Measurements from ENCODE around the gene LYZL6.
A peak's percentile ranks its signal among the peaks of the same experiment; 100 is the strongest.
"Not testable (repeated sequence)": the region's sequence is repeated elsewhere in the genome, so short reads cannot be mapped to it uniquely, and the experiment has no call there.

Gene LYZL6

DNA sequence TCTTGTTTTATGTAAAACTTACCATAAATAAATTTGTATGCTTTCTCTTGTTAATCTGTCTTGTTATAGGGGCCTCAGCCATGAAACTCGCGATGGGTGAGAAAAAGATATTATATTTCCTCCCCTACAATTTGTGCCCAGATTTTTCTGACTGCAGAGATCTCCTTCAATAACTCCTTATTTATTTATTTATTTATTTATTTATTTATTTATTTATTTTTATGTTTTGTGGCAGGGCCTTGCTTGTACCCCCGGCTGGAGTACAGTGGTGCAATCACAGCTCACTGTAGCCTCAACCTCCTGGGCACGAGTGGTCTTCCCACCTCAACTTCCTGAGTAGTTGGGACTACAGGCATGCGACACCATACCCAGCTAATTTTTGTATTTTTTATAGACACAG, 40.1 kb downstream of the LYZL6 start:
- DNase-seq = no peak

- no peak for DNase-seq
Measured at GRCh38 chr17:35901631-35902175, 41.8 kb downstream of the LYZL6 start.

DNA sequence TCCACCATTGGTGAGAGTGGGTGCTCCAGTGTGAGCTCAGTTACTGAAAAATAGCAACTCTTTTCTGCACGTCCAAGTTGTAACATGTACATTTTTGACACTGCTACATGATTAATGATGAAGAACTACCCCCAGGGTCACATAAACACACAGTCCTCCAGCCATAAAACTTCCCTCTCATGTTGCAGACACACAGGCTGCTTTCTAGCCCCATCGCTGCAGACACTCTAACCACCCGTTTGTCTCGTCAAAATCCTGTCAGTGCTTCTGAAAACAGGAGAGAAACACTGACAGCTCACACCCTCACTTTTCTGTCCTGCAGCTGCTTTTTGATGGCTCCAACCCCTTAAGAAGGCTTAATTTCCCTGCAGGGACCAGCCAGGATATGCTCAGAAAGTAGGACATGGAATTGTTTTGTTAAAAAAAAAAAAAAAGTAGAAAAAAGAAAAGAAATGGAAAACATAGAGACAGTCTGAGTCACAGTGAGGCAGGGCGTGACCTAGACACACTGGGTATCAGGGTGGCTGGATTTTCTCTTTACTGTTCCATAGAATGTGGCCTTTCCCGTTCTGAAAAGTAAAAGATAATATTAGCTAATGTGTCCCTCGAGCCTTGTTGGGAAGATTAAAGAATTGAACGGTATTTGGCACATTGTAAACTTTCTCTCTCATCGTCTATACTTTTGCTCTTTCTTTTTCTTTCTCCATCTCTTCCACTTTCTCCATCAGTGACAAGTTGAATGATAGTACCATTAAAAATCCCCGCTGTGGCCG, 42.6 kb downstream of the LYZL6 start:
- DNase-seq = no peak

DNA sequence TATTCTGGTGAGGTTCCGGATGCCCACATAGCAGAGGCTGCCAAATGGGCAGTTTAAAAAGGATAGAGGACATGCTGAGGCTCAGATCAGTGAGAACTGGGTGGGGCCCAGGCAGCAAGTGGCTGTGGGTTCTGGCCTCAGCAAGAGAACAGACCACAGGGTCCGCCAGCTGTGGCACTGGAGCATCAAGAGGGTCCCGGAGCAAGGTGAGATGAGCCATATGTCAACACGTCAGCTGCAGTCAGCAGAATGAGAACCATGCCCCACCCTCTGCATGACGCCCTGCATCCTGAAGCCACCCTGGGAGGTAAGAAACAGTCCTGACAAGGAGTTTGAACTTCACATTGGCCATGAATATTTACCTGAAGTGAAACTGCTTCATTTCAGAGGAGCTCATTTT, 43.2 kb downstream of the LYZL6 start:
- DNase-seq = no peak

- DNase-seq = no peak
Measured at GRCh38 chr17:35898283-35899070, 45.0 kb downstream of the LYZL6 start.

DNA sequence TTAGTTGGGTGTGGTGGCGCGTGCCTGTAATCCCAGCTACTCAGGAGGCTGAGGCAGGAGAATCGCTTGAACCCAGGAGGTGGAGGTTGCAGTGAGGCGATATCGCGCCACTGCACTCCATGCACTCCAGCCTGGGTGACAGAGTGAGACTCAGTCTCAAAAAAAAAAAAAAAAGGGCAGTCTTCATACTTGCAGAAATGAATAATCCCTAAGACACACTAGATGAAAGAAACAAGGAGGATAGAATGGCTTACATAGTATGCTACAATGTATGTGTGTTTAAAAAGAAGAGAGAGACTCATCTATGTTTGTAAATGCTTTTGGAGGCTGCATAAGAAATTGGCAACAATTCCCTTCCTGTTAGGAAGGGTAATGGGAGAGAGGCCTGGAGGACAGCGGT, 45.7 kb downstream of the LYZL6 start:
- DNase-seq = not testable (repeated sequence)

- no peak for DNase-seq
Measured at GRCh38 chr17:35895636-35896587, 47.6 kb downstream of the LYZL6 start.

- no peak for DNase-seq
Measured at GRCh38 chr17:35894206-35894605, 49.3 kb downstream of the LYZL6 start.

GRCh38 chr17:35893751-35894150, 49.8 kb downstream of the LYZL6 start:
- no peak for DNase-seq

DNA sequence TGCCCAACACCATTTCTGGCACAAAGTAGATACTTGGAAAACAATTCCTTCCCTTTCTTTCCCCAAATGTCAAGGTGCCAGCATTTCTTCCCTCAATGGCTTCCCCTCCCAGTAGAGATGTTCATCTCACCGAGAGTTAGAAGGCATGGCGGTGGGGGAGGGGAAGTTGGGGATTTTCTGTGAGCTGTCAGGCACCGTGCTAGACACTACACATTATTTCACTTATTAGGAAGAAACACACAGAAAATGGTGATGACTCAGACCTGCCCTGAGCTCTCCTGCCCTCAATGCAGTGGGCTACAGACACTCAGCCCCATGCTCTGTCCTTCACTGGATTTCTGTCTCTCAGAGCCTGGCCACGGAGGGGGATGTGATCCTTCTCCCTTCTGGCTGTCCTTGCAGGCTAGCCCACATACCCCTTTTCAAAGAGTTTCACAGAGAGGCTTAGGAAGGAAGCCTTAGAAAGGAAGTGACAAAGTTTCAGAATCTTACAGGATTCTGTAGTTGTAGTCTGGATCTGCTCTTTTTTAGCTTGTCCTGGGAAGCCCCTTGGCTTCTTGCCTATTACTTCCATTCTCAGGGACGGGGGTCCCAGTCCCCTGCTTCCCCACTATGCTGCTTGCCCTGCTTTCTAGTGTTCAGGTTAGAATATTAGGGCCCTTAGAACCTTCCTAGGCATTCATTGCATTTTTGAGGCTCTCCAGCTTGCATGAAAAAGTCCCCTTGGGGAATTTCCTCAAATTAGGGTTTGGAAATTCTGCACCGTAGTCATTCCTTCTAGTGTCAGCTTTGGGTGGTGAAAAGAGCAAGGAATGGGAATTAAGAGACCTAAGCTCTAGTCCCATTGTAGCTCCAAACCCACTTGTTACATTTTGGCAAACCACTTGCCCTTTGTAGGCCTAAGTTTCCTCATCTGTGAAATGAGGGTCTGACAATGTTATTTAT, 51.1 kb downstream of the LYZL6 start:
- DNase-seq = no peak

DNA sequence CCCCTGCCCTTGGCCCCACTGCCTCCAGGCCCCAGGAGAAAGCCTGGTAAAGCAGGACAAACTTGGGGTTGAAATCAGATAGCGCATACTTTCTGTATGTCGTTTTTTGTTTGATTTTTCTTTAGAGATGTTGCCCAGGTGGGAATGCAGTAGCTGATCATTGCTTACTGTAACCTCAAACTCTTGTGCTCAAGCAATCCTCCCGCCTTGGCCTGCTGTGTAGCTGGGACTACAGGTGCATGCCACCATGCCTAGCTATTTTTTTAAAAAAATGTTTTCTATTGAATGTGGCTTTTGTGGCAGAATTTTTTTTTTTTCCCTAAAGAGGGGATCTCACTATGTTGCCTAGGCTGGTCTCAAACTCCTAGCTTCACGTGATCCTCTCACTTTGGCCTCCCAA, 52.2 kb downstream of the LYZL6 start:
- DNase-seq = no peak

DNA sequence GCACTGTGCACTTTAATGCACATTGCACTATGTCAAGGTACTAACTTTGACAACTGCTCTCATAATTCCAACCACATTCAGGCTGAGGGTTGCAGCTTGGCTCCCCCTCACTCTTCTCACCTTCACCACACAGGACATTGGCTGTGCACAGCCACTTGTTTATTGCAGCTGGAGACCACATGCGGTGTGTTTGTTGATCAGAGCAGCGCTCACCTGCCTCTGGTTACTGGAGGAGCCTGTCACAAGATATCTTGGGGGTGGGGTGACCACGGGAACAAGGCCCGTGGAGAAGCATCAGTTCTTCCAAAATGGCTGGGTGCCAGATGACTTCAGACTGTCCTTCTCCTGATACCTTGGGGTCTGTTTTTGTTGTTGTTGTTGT, 52.7 kb downstream of the LYZL6 start:
- no peak for DNase-seq

GRCh38 chr17:35889818-35890773, 53.4 kb downstream of the LYZL6 start:
- peak; percentile 32 for DNase-seq

DNA sequence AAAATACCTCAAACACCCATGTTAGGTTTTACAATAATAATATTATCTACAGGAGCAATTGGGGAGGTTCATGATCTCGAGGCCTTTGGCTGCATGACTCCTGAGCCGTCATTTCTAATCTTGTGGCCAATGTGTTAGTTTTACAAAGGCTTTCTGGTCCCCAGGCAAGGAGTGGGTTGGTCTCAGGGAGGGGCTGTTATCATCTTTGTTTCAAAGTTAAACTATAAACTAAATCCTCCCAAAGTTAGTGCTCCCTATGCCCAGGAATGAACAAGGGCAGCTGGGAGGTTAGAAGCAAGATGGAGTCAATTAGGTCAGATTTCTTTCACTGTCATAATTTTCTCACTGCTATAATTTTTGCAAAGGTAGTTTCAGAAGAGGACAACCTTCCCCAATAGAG, 54.3 kb downstream of the LYZL6 start:
- no peak for DNase-seq

Measured in NCI-H2227 treated with DMSO at 0.1 percent for 48 hours (cell line).